K562 (cell line): ENCODE data around the gene KIF21A. TPM values are rescaled to one million over a fixed set of nuclear protein-coding genes. Genes with fewer than 3 reads are reported as not detected.
A peak's percentile ranks its signal among the peaks of the same experiment; 100 is the strongest.

Experiments used
- IRF2 ChIP-seq: sonication (generic); formaldehyde crosslinking; IDR thresholded peaks from 2 replicates; pipeline ENCODE4 v1.8.1; 2022; ENCODE audit warnings: mild to moderate bottlenecking, missing genetic modification reagents
- NR3C1 ChIP-seq: sonication (generic); formaldehyde crosslinking; IDR thresholded peaks from 2 replicates; pipeline ENCODE4 v1.8.1; 2022; ENCODE audit warnings: missing genetic modification reagents
- RHOXF2B ChIP-seq: fragments of 250-450 bp; sonication (Bioruptor Pico); conservative IDR thresholded peaks from 2 replicates; pipeline ENCODE4 v1.5.1; 2021
- ZBTB26 ChIP-seq: fragments of 450-650 bp; formaldehyde crosslinking; IDR thresholded peaks from 2 replicates; pipeline ENCODE4 v1.4.0; 2022; ENCODE audit warnings: missing genetic modification characterization
- polyA plus RNA-seq, 8 experiments: library from polyadenylated mRNA; depleted of rRNA in 4 of 8; stranded (reverse) in 5 of 8; unstranded in 3 of 8; fragments of >200 nt; fragmentation: Nextera tagmentation in 2 of 8; fragmentation: Illumina TruSeq in 1 of 8; extraction: Ambion mirVana in 2 of 8; extraction: Trizol in 1 of 8; gene quantifications; 2 replicates each; pipeline versions ENCODE4 v1.2.1 to v1.2.3, GENCODE V29; 2011 to 2014; ENCODE audit warnings: inconsistent platforms in 1 of 8, missing spikeins in 1 of 8
- total RNA-seq, 7 experiments: library from RNA; depleted of rRNA in 6 of 7; stranded (reverse); fragments of >200 nt in 6 of 7; fragmentation: Illumina TruSeq in 2 of 7; extraction: Trizol in 2 of 7; gene quantifications; 2 replicates each; pipeline versions ENCODE4 v1.2.1 to v1.2.3, GENCODE V29; 2011 to 2021; ENCODE audit warnings: low replicate concordance in 1 of 7
- TF ChIP-seq, protein P1 (sequence below), 2 experiments: fragments of 450-650 bp in 1 of 2; sonication (generic) in 1 of 2; formaldehyde crosslinking in 1 of 2; IDR thresholded peaks; 2 replicates each; pipeline versions ENCODE4 v1.7.1 to v1.9.0; 2016 to 2022; ENCODE audit warnings: inconsistent platforms in 1 of 2, mild to moderate bottlenecking in 1 of 2, missing genetic modification reagents in 1 of 2
- TF ChIP-seq, protein P2 (sequence below), 2 experiments: fragments of 450-650 bp; conservative IDR thresholded peaks; 2 replicates each; pipeline ENCODE4 v1.6.1; 2017; ENCODE audit warnings: mild to moderate bottlenecking in 2 of 2, moderate library complexity in 2 of 2
- TF ChIP-seq, protein P3 (sequence below): fragments of 450-650 bp; IDR thresholded peaks from 2 replicates; pipeline ENCODE4 v1.6.1; 2017; ENCODE audit warnings: antibody characterized with exemption

Gene KIF21A
- total and polyA plus RNA-seq, 9 of the 15 experiments (the other 6 are each of a cell fraction or from before 2014, with no cell fraction given), result 17.7 to 45.0 (median 30.3) TPM

GRCh38 chr12:39440781-39441180 is 2.1 kb downstream of the KIF21A start (continued):
- TF ChIP-seq, protein P1, sequence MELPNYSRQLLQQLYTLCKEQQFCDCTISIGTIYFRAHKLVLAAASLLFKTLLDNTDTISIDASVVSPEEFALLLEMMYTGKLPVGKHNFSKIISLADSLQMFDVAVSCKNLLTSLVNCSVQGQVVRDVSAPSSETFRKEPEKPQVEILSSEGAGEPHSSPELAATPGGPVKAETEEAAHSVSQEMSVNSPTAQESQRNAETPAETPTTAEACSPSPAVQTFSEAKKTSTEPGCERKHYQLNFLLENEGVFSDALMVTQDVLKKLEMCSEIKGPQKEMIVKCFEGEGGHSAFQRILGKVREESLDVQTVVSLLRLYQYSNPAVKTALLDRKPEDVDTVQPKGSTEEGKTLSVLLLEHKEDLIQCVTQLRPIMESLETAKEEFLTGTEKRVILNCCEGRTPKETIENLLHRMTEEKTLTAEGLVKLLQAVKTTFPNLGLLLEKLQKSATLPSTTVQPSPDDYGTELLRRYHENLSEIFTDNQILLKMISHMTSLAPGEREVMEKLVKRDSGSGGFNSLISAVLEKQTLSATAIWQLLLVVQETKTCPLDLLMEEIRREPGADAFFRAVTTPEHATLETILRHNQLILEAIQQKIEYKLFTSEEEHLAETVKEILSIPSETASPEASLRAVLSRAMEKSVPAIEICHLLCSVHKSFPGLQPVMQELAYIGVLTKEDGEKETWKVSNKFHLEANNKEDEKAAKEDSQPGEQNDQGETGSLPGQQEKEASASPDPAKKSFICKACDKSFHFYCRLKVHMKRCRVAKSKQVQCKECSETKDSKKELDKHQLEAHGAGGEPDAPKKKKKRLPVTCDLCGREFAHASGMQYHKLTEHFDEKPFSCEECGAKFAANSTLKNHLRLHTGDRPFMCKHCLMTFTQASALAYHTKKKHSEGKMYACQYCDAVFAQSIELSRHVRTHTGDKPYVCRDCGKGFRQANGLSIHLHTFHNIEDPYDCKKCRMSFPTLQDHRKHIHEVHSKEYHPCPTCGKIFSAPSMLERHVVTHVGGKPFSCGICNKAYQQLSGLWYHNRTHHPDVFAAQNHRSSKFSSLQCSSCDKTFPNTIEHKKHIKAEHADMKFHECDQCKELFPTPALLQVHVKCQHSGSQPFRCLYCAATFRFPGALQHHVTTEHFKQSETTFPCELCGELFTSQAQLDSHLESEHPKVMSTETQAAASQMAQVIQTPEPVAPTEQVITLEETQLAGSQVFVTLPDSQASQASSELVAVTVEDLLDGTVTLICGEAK (IDR thresholded peaks at IDR 0.05), result no peak
- TF ChIP-seq, protein P1 (CRISPR knock-in tag; IDR thresholded peaks at IDR 0.05), result no peak
- TF ChIP-seq, protein P2, sequence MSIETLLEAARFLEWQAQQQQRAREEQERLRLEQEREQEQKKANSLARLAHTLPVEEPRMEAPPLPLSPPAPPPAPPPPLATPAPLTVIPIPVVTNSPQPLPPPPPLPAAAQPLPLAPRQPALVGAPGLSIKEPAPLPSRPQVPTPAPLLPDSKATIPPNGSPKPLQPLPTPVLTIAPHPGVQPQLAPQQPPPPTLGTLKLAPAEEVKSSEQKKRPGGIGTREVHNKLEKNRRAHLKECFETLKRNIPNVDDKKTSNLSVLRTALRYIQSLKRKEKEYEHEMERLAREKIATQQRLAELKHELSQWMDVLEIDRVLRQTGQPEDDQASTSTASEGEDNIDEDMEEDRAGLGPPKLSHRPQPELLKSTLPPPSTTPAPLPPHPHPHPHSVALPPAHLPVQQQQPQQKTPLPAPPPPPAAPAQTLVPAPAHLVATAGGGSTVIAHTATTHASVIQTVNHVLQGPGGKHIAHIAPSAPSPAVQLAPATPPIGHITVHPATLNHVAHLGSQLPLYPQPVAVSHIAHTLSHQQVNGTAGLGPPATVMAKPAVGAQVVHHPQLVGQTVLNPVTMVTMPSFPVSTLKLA (conservative IDR thresholded peaks at IDR 0.05), result 0 out of 4 replicates have a peak, but pooled peaks of 1 of the 2 experiments have one; percentile 18
- TF ChIP-seq RHOXF2B (CRISPR knock-in tag) (no peak), ZBTB26 (no peak), NR3C1 (no peak), IRF2 (CRISPR knock-in tag) (no peak)
- TF ChIP-seq, protein P3, sequence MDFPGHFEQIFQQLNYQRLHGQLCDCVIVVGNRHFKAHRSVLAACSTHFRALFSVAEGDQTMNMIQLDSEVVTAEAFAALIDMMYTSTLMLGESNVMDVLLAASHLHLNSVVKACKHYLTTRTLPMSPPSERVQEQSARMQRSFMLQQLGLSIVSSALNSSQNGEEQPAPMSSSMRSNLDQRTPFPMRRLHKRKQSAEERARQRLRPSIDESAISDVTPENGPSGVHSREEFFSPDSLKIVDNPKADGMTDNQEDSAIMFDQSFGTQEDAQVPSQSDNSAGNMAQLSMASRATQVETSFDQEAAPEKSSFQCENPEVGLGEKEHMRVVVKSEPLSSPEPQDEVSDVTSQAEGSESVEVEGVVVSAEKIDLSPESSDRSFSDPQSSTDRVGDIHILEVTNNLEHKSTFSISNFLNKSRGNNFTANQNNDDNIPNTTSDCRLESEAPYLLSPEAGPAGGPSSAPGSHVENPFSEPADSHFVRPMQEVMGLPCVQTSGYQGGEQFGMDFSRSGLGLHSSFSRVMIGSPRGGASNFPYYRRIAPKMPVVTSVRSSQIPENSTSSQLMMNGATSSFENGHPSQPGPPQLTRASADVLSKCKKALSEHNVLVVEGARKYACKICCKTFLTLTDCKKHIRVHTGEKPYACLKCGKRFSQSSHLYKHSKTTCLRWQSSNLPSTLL, result peak; percentile 26; the same call in 1 of the 2 replicates
